Stimulated activated CD8-positive, alpha-beta memory T cell treated with anti-CD3 and anti-CD28 coated beads, Interleukin-4, amount 100 ng/mL, for 24 hours (primary cell): ENCODE measurements around the gene ARHGAP10.
"Not testable (repeated sequence)": the region's sequence is repeated elsewhere in the genome, so short reads cannot be mapped to it uniquely, and the experiment has no call there.

Experiments
- DNase-seq: peaks from one replicate; pipeline ENCODE4 v3.0.0-alpha.2; 2020; ENCODE audit warnings: low read depth

Gene ARHGAP10

GRCh38 chr4:147847751-147848590, 116.1 kb downstream of the ARHGAP10 start:
- DNase-seq, result no peak

DNA sequence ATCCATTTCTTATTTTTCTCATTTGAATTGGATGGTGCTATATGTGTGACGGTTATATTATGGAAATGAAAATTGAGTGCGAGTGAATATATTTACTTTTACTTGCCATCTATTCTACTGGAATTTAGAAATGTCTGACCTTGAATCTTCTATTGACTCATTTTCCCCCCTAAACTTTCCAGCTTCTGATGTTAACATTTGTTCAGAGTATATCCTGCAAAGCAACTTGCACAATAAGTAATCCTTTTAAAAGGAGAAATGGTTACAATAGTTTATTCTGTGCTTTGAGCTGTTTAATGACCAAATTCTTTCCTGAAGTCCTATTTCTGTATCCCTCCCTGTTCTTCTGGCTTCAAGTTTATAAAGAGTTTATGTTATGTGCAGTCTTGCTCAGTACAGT, 116.7 kb downstream of the ARHGAP10 start:
- DNase-seq, result no peak

GRCh38 chr4:147851135-147851534, 119.2 kb downstream of the ARHGAP10 start:
- no peak for DNase-seq

- no peak for DNase-seq
Measured at GRCh38 chr4:147853706-147854105, 121.8 kb downstream of the ARHGAP10 start.

DNA sequence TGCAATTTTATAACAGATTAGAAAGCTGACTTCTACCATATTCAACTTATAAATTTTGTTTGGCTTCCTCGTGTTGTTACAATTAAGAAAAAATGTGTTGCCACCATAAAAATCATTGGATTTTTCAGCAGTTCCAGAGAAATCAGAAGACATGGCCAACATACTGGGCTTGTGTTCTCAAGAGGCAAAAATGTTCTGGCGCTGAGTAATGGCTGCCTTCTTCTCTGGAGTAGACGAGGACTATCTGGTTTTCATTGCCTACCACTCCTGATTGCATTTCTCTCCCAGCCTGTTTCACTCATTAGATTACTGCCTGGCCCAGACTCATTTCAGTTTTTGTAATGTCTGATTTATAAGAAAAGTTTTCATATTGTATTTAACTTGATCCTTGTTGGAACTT, 122.3 kb downstream of the ARHGAP10 start:
- no peak for DNase-seq

- no peak for DNase-seq
Measured at GRCh38 chr4:147855571-147856009, 123.7 kb downstream of the ARHGAP10 start.

- DNase-seq, result no peak
Measured at GRCh38 chr4:147860960-147861359, 129.1 kb downstream of the ARHGAP10 start.

DNA sequence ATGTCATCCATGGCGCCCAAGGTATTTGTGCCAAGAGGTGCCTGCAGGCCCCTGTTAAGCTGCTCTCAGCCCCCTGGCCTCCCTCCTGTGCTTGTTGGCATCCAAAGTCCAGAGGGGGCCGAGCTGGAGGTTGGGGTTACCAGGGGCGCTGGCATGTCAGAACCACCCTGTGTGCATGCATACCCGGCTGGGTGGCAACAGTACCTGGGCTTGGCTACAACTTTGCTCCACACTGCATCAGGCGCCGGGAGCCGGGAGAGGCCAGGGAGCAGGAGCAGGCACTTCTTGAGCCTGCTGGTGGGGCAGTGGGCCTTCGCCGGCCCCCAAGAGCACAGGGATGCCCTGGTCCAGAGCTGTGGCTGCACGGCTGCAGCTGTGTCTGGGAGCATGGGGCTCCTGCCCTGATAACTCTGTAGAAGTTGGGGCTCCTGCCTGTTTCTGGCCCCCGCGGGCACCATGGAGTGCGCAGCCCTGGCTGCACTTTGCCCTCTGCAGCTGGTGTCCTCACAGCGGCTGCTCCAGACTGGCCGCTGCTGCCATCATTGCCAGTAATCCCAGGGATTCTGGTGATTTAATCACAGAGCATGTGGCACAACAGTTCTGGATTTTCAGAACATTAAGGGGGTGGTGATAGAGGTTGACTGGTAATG, 130.3 kb downstream of the ARHGAP10 start:
- DNase-seq, result no peak

DNA sequence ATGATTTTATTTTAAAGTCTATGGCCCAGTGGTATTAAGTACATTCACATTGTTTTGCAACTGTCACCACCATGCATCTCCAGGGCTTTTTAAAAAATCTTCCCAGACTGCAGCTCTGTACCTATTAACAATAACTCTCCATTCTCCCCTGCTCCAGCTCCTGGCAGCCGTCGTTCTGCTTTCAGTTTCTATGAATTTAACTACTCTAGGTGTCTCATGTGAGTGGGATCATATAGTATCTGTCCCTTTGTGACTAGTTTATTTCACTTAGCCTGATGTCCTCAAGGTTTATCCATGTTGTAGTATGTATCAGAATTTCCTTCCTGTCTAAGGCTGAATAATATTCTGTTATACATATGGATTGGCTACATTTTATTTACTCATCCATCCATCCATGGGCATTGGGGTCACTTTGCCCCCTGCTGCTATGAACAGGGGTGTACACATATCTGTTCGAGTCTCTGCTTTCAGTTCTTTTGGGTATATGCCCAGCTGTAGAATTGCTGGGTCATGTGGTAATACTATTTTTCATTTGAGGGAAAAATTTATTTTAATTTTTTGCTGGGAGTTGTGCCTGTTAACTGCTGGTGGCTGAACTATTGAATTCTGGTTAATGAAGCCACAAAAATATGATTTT, 131.3 kb downstream of the ARHGAP10 start:
- DNase-seq, result no peak

GRCh38 chr4:147863808-147864472, 132.1 kb downstream of the ARHGAP10 start:
- DNase-seq, result no peak

DNA sequence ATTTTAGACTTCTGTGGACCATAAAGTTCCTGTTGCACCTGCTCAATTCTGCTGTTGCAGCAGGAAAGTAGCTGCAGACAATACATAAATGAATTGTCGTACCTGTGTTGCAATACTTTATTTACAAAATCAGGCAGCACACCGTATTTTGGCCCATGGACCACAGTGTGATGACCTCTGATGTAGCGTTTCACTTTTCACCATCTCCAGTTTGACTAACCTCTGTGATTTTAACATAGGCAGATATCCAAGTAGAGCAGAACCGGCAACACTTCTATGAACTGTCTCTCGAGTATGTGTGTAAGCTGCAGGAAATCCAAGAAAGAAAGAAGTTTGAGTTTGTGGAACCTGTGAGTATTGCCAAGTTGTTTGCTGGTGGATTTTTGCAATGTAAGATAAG, 132.7 kb downstream of the ARHGAP10 start:
- DNase-seq, result no peak

DNA sequence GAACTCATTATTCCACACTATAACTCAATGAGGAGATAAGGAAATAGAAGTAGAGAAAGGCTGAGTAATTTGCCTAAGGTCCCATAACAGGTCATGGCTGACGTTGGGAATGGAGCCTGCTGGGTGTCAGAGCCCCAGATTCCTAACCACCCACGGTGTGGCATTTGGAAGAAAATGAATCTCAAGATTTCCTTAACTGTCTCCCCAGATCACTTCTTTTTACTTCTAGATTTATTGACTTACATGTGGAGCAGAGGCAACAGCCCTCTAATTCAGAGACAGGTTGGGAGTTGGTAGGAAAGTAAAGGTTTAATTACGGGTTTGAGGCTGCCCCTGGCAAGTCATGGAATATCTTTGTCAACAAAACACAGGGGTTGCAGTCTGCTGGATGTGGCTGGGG, 134.0 kb downstream of the ARHGAP10 start:
- DNase-seq, result no peak

GRCh38 chr4:147866532-147867271, 134.8 kb downstream of the ARHGAP10 start:
- peak; percentile 89 for DNase-seq

GRCh38 chr4:147874109-147874508, 142.2 kb downstream of the ARHGAP10 start:
- DNase-seq, result no peak

- no peak for DNase-seq
Measured at GRCh38 chr4:147877308-147877771, 145.5 kb downstream of the ARHGAP10 start.

DNA sequence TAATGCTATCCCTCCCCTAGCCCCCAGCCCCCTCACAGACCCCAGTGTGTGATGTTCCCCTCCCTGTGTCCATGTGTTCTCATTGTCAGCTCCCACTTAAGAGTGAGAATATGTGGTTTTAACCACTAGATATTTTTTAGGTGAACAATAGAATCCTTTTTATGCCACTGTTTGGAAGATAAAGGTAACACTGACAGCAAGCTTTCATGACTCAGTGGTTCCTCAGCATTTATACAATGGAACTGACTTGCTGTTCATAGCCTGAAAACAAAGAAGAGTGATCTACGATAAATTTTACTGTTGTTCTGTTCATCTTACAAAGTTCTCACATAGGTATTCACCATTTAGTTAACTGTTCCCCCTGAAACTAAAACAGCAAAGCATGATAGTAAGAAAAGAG, 147.8 kb downstream of the ARHGAP10 start:
- no peak for DNase-seq

DNA sequence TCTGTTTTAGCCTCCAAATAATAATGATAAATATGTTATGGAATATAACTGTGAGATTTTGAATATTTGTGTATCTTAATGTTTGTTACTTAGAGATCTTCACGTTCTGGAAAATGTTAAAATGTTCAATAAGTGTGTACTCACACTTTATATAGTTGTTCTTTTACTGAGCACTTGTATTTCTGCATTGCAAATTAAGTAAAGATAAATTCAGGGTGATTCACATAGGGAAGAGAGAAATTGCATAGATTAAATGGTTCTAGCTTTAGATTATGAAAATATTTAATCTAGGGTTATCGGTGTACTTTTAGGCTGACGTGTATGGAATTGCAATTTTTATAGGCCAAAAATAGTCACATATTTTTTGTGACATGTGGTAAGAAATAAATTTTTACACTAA, 148.6 kb downstream of the ARHGAP10 start:
- no peak for DNase-seq

DNA sequence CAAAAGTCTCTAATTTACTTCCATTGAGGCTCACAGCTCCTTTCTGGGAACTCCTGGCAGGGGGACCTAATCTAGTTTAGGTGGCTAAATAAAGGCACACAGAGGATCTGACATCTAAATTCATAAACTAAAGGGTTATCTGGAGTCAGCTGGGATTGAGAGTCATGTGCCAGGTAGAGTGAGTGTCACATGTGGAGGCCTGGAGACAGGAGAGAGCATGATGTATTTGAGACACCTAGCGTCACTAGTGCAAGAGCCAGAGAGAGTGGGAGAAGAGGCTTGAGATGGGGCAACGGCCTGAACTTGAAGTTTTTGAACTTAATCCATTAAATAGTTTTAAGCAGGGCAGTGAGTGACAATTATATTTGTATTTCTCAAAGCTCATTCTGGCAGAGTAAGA, 152.6 kb downstream of the ARHGAP10 start:
- DNase-seq, result no peak

- not testable (repeated sequence) for DNase-seq
Measured at GRCh38 chr4:147885216-147885615, 153.3 kb downstream of the ARHGAP10 start.

DNA sequence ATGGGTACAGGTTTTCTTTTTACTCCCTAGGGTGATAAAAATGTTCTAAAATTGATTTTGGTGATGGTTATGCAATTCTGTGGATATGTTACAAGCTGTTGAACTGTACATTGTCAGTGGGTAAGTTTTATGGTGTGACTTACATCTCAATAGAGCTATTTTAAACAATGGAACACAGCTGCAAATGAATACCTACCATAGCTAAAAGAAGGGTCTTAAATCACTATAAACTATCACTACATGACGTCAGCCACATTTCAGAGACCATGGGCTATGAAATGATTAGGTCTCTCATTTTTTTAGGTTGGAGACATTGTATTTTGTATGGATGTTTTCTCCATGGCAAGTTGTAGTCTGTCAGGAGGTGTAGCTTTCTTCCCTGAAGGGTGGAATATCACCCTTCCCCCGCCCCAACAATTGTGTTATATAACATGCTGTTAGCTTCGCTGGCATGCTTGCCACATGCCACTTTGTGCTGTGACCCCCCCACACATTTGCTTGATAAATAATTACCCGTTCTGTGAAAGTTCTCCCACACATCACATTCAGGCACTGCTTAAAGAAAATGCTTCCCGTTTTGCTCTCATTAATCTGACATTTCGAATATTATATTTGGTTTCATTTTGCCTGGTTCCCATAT, 159.7 kb downstream of the ARHGAP10 start:
- no peak for DNase-seq

- no peak for DNase-seq
Measured at GRCh38 chr4:147899512-147899911, 167.6 kb downstream of the ARHGAP10 start.
